Gastrocnemius medialis (tissue), 4 donors: ENCODE measurements around the gene PFDN1. TPM values are rescaled to one million over a fixed set of nuclear protein-coding genes. Genes with fewer than 3 reads are reported as not detected.

ENCODE experiments used
- ATAC-seq, 2 donors: fragments of 150-250 bp; one replicate each; pipeline ENCODE4 v1.9.1; 2016
- DNase-seq, 2 donors: peaks; one replicate each; pipeline ENCODE4 v3.0.0-alpha.2; 2019
- H3K27ac ChIP-seq, 4 donors: fragments of 200-600 bp; sonication (generic); 1 replicate in 1 of 4; 2 replicates in 3 of 4; pipeline ENCODE4 v1.5.1; 2016 to 2018; ENCODE audit warnings: mild to moderate bottlenecking in 2 of 4, moderate library complexity in 1 of 4
- H3K27me3 ChIP-seq, 3 donors: fragments of 200-600 bp; sonication (generic) in 2 of 3; 1 replicate in 1 of 3; 2 replicates in 2 of 3; pipeline versions ENCODE4 v1.5.1 to v1.6.0; 2016 to 2019; ENCODE audit warnings: mild to moderate bottlenecking in 1 of 3, moderate library complexity in 1 of 3
- H3K36me3 ChIP-seq, 2 donors: fragments of 200-600 bp; sonication (generic) in 1 of 2; one replicate each; pipeline ENCODE4 v1.5.1; 2017 to 2018
- H3K4me1 ChIP-seq, 2 donors: fragments of 200-600 bp; sonication (generic) in 1 of 2; one replicate each; pipeline ENCODE4 v1.5.1; 2016 to 2017; ENCODE audit warnings: mild to moderate bottlenecking in 2 of 2
- H3K4me3 ChIP-seq, 4 donors: fragments of 200-600 bp; sonication (generic) in 3 of 4; 1 replicate in 1 of 4; 2 replicates in 3 of 4; pipeline ENCODE4 v1.5.1; 2016 to 2019; ENCODE audit warnings: mild to moderate bottlenecking in 2 of 4
- H3K9me3 ChIP-seq, 3 donors: fragments of 200-600 bp; sonication (generic) in 2 of 3; 1 replicate in 1 of 3; 2 replicates in 2 of 3; pipeline ENCODE4 v1.5.1; 2016 to 2019
- CTCF ChIP-seq, 5 experiments: fragments of 450-650 bp in 3 of 5; fragments of 200-600 bp in 2 of 5; sonication (generic) in 2 of 5; IDR thresholded peaks in 4 of 5; conservative IDR thresholded peaks in 1 of 5; 1 replicate in 4 of 5; 2 replicates in 1 of 5; pipeline ENCODE4 v1.5.1; 2016 to 2019; ENCODE audit warnings: antibody characterized with exemption in 5 of 5, mild to moderate bottlenecking in 3 of 5, moderate library complexity in 3 of 5
- POLR2A ChIP-seq, 2 donors: fragments of 450-650 bp; IDR thresholded peaks; one replicate each; pipeline ENCODE4 v1.6.1; 2017; ENCODE audit warnings: antibody characterized with exemption in 2 of 2, mild to moderate bottlenecking in 2 of 2, moderate library complexity in 2 of 2
- in situ Hi-C, 4 donors: fragments of 200-750 bp; cut with MboI; loops; one replicate each; pipeline versions ENCODE4 v1.15.0 to v1.8.0; 2017; ENCODE audit warnings: low sequenced_read_pairs in 4 of 4
- intact Hi-C: fragments of 100-400 bp; cut with DNase I; formaldehyde crosslinking; loops from one replicate; pipeline ENCODE4 v1.15.1; 2023; ENCODE audit warnings: low total_unique reads
- total RNA-seq, 4 donors: library from RNA; depleted of rRNA; stranded (reverse); fragments of >200 nt; gene quantifications; one replicate each; pipeline versions ENCODE4 v1.1.0 to v1.2.3, GENCODE V29; 2016

Gene PFDN1
- total RNA-seq, 4 donors from 2014 or later, result 47.9 to 81.0 (median 77.9) TPM

- no peak overlapping the region for H3K4me3 ChIP-seq
- no peaks in the 10 kb centered on the region for H3K9me3 ChIP-seq
- no peaks in the 10 kb centered on the region for H3K27me3 ChIP-seq
- in situ Hi-C loops, result no loop called here
- DNase-seq (no peak), ATAC-seq (no peak)
- intact Hi-C loops, result no loop called here
- no peak for TF ChIP-seq CTCF (IDR thresholded peaks at IDR 0.05 in 4 of 5, conservative IDR thresholded peaks at IDR 0.05 in 1 of 5)
- TF ChIP-seq POLR2A (IDR thresholded peaks at IDR 0.05), result no peak
- H3K27ac ChIP-seq, result peak overlapping the region; percentile 72 to 86 (median 82)
- peaks cover 44 to 49% of the 10 kb centered on the region in 2 donors for H3K4me1 ChIP-seq
- no peaks in the 10 kb centered on the region for H3K36me3 ChIP-seq
These were observed 94.8 kb downstream of the PFDN1 start for GRCh38 chr5:140208065-140208464.

GRCh38 chr5:140207250-140207964 is 95.5 kb downstream of the PFDN1 start:
- intact Hi-C loops (no loop called here), in situ Hi-C loops (no loop called here)
- TF ChIP-seq POLR2A (IDR thresholded peaks at IDR 0.05), result no peak
- no peak for TF ChIP-seq CTCF (IDR thresholded peaks at IDR 0.05 in 4 of 5, conservative IDR thresholded peaks at IDR 0.05 in 1 of 5)

GRCh38 chr5:140205952-140206351 is 96.9 kb downstream of the PFDN1 start:
- H3K36me3 ChIP-seq, result no peaks in the 10 kb centered on the region
- TF ChIP-seq CTCF (IDR thresholded peaks at IDR 0.05 in 4 of 5, conservative IDR thresholded peaks at IDR 0.05 in 1 of 5) (no peak), POLR2A (IDR thresholded peaks at IDR 0.05) (no peak)
- DNase-seq (peak in 1 of 2 donors; percentile 69), ATAC-seq (peak; percentile 61 to 73)
- H3K27ac ChIP-seq, result peak overlapping the region; percentile 72 to 86 (median 82)
- no peak overlapping the region for H3K4me3 ChIP-seq
- no peaks in the 10 kb centered on the region for H3K9me3 ChIP-seq
- in situ Hi-C loops, result no loop called here
- no peaks in the 10 kb centered on the region for H3K27me3 ChIP-seq
- intact Hi-C loops, result no loop called here
- H3K4me1 ChIP-seq, result peaks cover 62 to 67% of the 10 kb centered on the region in 2 donors

More at GRCh38 chr5:140207250-140207964, 95.5 kb downstream of the PFDN1 start:
- H3K9me3 ChIP-seq, result no peaks in the 10 kb centered on the region
- peak overlapping the region; percentile 72 to 86 (median 82) for H3K27ac ChIP-seq
- no peaks in the 10 kb centered on the region for H3K36me3 ChIP-seq
- peaks cover 50 to 52% of the 10 kb centered on the region in 2 donors for H3K4me1 ChIP-seq
- H3K27me3 ChIP-seq, result no peaks in the 10 kb centered on the region
- H3K4me3 ChIP-seq, result no peak overlapping the region
- DNase-seq (no peak), ATAC-seq (peak in 1 of 2 donors; percentile 51)

GRCh38 chr5:140205216-140205615 is 97.7 kb downstream of the PFDN1 start:
- peak; percentile 51 to 59 for DNase-seq
- in situ Hi-C loops, result no loop called here
- H3K27ac ChIP-seq, result peak overlapping the region; percentile 72 to 86 (median 82)

More at GRCh38 chr5:140205216-140205615, 97.7 kb downstream of the PFDN1 start:
- TF ChIP-seq CTCF (IDR thresholded peaks at IDR 0.05 in 4 of 5, conservative IDR thresholded peaks at IDR 0.05 in 1 of 5) (no peak), POLR2A (IDR thresholded peaks at IDR 0.05) (no peak)
- H3K27me3 ChIP-seq, result no peaks in the 10 kb centered on the region
- ATAC-seq, result peak; percentile 85 to 95
- no peaks in the 10 kb centered on the region for H3K36me3 ChIP-seq
- no peaks in the 10 kb centered on the region for H3K9me3 ChIP-seq
- H3K4me1 ChIP-seq, result peaks cover 64 to 71% of the 10 kb centered on the region in 2 donors
- H3K4me3 ChIP-seq, result no peak overlapping the region
- intact Hi-C loops, result no loop called here
